DMS153 (cell line): ENCODE data around the gene DDN.

Experiments
- DNase-seq: peaks from one replicate; lab custom pipeline; 2025; lab: John Stamatoyannopoulos, UW

DDN gene

DNA sequence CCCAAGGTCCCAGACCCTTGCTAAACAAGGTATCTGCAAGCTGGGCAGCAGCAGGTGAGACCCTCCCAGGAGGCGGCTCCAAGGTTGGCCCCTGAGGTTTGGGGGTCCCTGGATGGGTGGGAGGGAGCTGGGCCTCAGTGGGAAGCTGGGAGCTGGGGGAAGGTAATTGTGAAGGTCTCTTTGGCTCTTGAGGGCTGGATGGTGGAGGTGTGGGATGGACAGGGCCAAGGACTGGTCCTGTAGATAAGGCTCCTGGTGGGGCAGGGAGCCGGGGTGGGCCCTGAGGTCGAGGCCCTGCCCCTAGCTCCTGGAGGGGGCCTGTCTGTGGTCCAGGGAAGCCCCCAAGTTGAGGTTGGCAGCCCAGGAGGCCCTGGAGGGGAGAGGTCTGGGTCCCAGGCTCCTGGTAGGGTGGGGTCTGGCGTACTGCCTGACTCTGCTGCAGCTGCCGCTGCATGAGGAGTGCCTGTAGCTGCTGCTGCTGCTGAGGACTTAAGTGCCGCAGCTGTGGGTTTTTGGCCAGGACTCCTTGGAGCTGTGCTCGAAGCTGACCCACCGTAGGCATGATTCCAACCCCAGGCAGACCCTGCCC is 32.5 kb upstream of the DDN start:
- DNase-seq = no peak

DNA sequence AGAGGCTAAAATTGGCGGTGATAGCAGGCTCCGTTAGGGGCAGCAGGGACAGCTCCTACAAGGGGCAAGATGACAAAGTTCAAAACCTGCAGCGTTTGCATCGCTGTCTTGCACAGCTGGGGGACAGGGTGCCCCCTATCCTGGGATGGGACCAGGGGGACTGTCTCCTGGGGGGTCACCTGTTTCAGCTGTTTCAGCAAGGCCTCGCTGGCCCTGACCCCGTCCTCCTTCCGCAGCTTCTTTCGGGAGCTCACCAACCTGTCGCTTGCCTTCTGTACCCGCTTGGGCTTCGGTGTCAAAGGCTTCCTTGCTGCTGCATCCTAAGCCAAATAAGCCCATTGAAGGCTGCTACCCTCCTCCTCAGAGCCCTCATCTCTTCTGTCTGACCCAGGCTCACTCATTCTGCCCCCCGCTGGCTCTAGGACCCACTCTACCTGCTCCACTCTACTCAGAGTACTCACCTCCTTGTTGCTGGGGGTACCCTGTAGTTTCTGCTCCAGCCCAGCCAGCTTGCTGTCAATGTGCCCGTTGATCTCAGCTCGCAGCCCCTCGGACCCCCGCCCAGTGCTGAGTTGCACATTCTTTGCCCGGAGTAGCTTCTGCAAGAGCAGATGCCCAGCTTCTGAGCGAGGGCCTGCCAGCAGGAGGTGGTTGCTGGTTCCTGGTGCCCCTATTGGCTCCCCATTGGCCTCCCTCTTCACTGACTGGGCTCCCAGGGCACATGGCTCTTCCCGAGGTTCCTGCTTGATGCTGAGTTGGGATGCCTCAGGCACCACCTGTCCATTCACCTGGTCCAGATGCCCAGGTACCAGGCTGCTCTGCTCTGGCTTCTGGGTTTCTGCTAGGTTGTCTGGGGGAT is 31.8 kb upstream of the DDN start:
- no peak for DNase-seq

DNA sequence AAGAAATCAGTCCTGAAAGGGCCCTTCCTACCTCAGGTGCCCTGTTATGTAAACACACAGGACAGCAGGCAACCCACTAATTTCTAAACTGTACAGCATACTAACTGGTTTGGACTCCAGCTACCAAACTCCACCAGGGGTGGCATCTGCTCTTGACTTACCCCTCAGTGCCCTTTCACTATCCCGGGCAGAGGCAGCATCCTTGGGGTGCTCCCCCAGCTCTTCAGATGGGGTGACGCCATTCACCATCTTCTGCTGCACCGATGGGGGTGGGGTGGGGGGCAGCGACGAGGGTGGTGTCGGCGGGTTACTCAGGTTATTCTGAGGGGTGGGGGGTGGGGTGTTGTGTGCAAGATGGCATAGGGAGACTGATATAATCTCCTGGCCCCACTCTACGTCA is 30.9 kb upstream of the DDN start:
- no peak for DNase-seq

DNA sequence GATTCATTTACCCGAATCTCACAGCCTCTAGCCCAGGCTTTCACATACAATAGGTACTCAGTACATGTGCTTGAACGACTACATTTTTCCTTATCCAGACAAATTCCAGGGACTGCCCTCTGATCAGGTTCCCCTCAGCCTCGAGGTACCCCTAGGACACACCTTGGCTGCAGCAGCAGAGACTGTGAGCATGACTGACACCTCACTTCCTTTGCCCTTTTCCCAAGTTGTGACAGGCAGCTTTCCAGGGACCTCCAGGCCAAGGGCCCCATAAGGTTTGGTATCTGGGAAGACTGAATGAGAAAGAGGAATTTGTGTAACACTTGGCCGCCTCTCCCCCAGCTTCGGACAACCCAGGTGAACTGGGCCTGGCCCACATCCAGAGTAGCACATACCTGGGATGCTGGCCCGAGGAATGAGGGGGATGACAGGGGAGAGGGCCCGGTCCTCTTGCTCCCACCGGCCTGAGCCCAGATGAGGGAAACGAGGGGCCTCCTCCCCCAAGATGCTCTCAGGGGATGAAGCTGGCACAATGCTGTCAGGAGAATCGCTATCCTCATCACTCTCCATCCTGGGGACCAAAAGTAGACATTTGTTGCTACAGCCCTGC is 29.6 kb upstream of the DDN start:
- DNase-seq = no peak

DNA sequence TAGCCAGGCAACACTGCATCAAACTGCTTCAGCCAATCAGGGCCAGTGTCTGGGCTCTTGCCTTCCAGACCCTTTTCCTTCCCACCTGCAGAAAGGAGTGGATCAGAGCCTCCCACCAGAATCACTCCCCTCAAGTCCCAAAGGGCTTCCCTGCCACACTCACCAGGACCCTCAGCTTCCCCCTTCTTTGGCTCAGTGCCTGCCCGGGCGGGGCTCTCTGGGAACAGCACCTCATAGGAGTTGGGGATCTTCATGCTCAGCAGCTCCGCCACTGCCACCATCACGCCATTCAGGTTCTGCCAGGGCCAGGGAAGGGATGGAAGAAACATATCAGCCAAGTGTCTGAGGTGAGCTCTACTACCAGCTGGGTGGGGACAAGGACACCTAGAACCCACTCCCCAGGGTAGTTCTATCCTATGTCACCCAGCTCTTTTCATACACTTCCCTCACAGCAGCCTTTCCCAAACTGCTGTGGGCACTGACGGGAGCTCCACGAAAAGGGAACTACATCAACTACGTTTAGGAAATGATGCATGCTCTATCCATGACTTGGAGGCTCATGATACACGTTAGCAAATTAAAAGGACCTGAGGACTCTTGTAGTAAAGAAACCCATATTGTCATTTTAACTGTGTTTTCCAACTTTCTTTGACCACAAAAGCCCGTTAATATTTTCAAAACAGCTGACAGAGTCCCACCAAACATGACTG is 28.8 kb upstream of the DDN start:
- no peak for DNase-seq

DNA sequence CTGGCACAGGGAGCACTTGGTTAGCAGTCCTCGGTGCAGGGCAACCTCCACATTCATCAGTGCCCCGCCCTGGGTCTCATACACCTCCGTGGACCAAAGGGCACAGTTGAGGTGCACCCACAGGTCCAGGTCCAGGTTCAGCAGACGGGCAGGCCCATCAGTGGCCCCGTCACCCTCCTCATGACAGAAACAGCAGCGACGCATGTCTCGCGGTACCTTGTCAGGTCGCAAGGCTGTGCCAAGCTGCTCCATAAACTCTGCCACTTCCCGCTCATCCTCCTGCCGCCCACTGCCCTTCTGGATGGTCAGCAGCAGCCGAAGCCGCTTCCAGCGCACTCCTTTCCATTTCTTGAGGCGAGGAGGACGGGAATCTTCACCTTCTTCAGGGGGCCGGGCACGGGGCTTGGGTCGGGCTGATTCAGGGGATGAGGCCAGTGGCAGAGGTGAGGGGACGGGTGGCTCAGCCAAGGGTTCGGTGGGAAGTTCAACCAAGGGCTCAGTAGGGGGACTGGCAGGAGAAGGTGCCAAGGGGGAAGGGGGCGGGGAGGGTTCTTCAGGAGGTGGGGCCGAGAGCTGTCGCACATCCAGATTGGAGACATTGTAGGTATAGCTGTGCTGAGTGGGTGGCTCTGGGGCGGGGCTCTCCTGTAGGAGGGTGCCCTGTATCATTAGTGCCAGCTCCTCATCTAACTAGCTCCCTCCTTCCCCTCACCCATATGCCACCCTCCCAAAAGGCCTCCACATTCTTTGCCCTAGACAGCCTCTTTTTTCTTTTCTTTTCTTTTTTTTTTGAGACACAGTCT is 27.7 kb upstream of the DDN start:
- no peak for DNase-seq

DNA sequence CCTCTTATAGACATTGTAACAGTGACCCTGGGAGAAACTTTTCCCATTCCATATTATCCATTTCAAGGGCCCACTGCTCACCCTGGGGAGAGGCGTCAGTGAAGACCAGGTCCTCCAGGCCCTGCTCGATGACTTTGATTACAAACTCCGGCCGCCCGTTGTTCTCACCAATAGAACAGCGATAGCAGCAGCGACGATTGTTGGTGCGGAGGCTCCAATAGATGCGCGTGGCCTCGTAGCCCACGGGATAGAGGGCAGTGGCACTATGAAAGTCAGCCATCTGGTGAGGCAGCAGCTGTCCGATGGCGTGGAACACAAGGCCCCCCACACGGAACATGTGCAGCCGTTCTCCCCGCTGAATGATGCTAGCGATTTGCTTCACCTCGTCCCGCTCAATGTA is 26.9 kb upstream of the DDN start:
- no peak for DNase-seq

DNA sequence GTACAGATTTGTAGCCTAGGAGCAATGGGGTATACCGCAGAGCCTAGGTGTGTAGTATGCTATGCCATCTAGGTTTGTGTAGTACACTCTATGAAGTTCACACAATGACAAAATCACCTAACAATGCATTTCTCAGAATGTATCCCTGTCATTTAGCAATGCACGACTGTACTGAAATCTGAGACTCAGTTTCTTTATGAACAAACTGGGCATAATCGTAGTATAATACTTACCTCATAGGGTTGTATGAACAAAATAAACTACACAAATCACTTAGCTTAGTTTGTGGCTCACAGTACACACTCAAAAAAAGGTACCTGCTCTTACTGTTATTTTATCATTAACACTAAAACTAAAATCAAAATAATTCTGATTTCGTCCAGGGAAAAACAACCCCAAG is 26.3 kb upstream of the DDN start:
- DNase-seq = no peak

DNA sequence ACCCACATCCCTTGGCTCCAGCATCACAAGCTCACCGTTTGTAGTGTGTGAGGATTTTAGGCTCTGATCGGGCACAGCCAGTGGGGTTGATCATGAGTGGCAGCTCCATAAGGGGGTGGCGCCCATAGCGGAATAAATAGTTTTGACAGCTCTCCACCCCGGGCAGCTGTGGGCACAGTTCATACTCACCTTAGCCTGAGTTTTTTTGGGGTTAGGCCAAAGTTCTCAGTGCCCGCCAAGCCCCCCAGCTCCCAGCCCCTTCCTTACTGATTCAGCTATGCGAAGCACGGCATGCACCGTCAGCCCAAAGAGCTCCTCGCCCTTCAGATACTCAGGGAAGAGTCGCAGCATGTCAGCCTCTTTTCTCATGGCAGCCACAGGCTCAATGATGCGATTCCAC is 25.4 kb upstream of the DDN start:
- no peak for DNase-seq

DNA sequence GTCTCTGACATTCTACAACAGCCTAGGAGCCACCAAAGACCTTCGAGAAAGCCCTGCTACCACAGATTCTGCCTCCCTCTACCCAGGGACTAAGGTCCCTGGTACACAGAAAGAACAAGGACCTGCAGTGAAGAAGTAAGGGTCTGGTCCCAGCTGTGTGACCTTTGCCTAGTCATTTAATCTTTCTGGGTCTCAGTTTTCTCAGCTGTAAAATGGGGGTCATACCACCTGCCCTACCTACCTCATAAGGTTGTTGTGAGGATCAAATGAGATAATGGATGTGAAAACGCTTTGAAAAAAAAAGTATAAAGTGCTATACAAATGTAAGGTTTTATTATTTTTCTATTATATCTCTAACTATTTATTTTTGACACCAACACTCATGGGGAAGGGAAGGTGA is 24.6 kb upstream of the DDN start:
- no peak for DNase-seq

DNA sequence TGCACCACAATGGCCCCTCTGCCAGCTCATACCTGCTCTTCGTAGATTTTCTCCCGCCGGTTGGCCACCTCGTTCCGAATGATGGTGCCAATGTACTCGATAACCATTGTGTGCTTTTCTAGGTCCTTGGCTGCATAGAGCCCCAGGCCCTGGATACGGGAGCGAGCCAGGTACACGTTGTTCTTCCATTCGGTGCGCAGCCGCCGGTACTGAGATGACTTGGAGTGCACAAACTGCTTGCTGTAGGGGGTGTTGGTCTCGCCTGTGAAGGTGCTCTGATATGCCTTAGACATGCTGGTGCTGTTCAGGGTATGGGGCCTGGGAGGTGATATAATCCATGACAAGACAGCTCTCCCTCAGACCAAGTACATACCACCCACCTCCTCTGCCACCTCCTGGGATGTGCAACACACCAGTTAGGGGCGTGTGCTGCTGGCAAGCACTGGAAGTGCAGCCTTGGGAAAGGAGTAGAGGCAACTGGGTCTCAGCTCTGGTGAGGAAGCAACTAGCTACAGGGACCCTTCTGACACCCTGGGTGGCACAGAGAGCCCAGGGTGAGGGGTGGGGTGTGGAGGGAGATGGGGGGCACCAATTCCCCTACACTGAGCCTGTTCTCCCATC is 23.5 kb upstream of the DDN start:
- no peak for DNase-seq

DNA sequence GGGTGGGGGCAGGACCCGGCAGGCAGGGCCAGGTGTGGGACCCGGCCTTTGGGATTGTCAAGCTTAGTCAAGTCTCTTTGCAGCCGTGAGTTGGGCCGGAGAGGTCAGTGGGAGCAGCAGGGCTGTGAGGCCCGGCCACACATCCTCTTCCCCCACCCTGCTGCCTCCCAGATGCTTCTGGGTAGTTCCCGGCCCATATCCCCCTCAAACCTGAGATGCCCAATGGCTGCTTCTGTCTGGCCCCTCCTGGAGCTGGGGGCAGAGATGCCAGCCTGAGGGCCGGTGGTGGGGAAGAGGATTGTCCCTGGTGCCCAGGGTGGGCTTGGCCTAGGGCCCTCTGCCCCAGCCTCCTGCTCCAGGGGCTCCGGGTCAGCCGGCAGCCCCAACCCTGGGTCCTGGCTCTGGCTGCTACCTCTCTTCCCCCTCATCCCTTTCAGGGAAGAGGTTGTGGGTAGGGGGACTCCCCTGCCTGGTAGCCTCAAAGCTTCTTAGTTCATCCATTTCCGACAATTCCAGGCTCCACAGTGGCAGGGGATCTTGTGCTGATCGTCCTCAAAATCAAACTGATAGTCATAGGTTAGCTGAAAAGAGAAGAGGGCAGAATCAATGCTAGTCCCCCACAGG is 22.2 kb upstream of the DDN start:
- DNase-seq = no peak

DNA sequence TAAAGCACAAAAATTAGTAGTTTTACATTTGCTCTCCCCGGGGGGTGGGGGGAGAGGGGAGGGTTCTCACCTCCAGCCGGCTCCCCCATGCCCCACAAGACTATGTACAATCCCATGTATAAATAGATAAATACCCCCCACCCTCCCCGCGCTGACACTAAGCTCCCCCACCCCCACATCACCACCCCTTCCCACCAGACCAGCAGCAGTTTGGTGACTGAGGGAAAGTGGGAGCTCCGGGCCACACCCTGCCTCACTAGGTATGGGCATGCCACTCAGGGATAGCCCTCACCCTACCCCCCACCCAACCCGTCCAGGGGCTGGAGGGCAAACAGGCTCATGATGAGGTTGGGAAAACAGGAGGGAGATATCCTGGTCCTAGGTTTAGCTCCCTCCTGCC is 21.3 kb upstream of the DDN start:
- DNase-seq = no peak

DNA sequence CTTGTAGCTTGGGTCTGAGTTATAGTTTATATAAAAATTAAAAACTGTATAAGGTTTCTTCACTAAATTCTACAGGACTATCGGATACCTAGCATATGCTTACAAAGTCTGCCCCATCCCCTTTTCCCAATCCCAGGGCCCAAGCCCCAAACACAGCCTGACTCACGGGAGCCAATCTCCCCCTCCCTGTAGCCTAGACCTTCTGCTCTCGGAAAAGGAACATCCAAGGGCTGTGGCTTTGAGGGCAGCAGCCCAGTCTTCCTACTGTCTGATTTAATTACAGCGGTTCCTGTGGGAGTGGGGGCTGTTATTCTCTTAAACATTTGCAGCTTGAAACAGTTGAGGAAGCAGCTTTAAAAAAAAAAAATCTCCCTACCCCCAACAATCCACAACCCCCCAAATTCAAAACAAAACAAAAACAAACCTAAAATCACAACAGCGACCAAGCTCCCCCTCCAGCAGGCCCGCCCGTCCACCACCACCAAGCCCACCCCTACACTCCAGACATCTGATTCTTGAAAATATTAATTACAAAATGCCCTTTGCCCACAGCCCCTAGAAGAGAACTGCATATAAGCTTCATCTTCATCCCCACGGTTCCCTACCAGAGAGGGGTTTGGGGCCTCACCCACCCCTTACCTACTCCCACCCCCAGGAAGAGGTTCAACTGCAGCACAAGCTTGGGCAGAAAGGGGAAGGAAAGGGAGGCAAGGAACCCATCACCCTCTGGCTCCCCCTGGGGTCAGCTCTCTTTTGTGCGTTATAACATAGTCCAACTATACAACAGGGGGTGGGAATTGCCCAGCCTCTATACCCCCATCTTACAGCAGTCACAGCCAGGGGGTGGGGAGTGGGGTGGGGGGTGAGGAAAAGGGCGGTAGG is 20.5 kb upstream of the DDN start:
- DNase-seq = no peak

DNA sequence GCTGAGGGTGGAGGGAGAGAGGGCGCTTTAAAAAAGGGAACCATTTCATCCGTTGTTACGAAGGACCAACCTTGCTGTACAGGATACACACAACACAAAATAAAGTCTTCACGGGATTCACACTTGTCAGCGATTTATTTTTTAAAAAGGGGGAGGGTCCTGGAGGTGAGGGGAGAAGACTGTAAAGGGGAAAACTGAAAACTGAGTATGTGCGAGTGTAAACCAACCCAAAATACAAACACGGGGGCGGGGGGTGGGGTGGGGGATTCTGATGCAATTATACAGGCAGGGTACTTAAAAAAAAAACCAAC is 19.9 kb upstream of the DDN start:
- no peak for DNase-seq

DNA sequence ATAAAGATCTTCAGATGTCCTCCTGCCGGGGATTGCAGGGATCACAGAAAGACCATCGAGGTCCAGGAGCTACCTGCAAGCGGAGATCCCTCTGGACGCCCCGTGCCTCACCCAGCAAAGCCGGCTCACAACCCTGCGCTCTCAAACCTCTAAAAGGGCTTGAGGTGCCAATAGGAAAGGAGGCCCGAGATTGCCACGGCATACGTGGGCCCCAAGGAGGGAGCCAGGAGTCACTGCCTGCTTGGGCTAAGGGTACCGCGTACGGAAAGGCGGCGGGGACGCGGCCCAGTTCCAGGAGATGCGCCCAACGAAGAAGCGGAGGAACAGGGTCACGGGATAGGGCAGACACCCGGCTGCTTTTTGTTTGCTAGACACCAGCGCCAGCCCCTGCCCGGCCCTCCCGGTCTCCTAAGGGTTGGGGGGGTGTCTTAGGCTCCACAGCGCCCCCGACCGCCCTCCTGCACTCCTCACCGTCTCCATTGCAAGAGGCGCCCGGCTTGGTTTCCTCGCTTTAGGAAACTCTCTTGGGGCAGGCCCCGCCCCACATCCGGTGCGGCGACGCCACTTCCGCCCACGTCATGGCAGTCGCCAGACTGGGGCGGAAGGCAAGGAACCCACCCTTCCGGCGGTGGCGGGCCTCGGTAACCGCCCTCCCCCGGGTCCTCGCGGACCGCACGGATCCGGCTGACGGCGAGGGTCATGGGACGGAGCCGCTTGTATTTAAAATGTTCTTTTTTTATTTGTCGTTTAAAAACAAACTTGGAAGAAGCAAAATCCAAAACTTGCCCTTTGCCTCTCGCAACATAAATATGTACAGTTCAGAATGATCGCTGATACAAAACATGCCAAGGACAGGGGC is 19.3 kb upstream of the DDN start, which contains the start of gene PRKAG1:
TSS of gene PRKAG1 (minus strand) at position 516 of the 859 bp plus-strand sequence. CDS start at position 480, 36 bp downstream.
- peak; percentile 89 for DNase-seq

DNA sequence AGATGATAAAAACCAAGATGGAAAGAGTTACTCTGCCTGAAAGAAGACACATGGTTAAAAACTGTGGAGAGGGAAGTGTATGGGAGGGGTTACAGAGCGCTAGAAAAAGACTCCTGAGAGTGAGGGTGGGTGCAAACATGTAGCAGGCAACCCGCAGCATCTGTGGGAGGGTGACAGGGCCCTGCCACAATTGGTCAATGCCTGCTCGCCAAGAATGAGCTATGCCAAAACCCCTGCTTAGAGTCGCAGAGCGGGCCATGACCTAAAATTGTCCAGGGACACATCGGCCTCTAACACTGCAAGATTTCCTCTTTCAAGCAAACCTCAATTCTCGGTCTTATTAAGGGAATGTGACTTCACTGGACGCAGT is 18.7 kb upstream of the DDN start:
- DNase-seq = no peak

DNA sequence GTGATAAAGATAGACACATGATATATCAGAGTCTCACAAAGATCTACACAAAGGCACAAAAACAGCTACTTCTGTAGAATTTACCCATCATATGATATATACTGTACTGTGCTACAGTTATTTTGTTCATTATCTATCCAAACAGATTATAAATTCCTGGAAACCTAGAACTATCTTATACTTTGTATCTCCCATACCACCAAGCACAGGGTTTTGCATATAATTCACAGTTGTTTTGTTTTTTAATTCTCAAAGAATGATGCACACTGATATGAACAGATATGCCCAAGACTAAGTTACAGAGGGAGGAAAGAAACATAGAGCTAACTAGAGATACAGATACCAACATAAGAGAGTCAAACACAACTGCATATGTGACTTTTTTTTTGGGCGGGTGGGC is 16.0 kb upstream of the DDN start:
- no peak for DNase-seq

DNA sequence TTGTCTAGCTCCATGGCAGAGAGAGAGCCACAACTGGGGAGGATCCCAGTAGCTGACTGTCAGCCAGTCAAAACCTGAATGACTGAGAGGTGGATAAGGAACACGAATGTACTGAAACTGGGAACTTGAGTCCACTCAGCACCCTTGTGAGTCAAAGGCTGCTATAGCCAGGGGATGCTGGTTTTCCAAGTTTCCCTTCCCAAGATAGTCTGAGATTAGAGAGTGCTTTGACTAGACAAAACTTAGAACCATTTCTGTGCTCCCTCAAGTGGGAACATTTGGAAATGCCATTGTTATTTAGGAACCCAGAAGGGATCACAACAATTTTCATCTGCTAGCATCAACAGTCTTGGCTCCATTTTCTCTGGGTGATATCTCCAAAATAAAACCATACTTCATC is 15.4 kb upstream of the DDN start:
- DNase-seq = no peak
